Psoas muscle (tissue), 8 donors: Measurements from ENCODE around the gene DISP2. TPM values are rescaled to one million over a fixed set of nuclear protein-coding genes. Genes with fewer than 3 reads are reported as not detected.

Experiments used
- ATAC-seq, 4 donors: fragments of 200-7000 bp; cut with Tn5 transposase; one replicate each; pipeline ENCODE4 v1.9.1; 2020; ENCODE audit warnings: moderate library complexity in 3 of 4, mild to moderate bottlenecking in 2 of 4
- DNase-seq, 2 donors: peaks; one replicate each; pipeline ENCODE4 v3.0.0-alpha.2; 2020
- H3K27ac ChIP-seq: fragments of 200-600 bp; one replicate; pipeline ENCODE4 v1.8.0; 2022
- H3K27me3 ChIP-seq, 3 donors: fragments of 200-600 bp in 1 of 3; one replicate each; pipeline versions ENCODE4 v1.6.1 to v1.8.0; 2013 to 2022; ENCODE audit warnings: low read length in 2 of 3, mild to moderate bottlenecking in 2 of 3, moderate library complexity in 1 of 3; ENCODE audit not compliant: insufficient read depth in 3 of 3
- H3K36me3 ChIP-seq, 2 donors: fragments of 200-600 bp in 1 of 2; one replicate each; pipeline versions ENCODE4 v1.6.1 to v1.8.0; 2013 to 2022; ENCODE audit warnings: low read depth in 1 of 2, mild to moderate bottlenecking in 1 of 2, moderate library complexity in 1 of 2; ENCODE audit not compliant: insufficient read depth in 1 of 2
- H3K4me1 ChIP-seq: fragments of 200-600 bp; one replicate; pipeline ENCODE4 v1.8.0; 2022
- H3K4me3 ChIP-seq: fragments of 200-600 bp; one replicate; pipeline ENCODE4 v1.8.0; 2022; ENCODE audit warnings: mild to moderate bottlenecking
- H3K9me3 ChIP-seq: fragments of 200-600 bp; one replicate; pipeline ENCODE4 v1.8.0; 2022
- CTCF ChIP-seq: fragments of 200-600 bp; IDR thresholded peaks from one replicate; pipeline ENCODE4 v1.8.0; 2022; ENCODE audit warnings: antibody characterized with exemption
- WGBS, 3 donors: extraction: QIAGEN DNeasy Blood & Tissue Kit; methylation state at CpG; one replicate each; pipeline versions ENCODE4 v1.1.6 to v1.1.7; 2013; 5-methylcytosine and 5-hydroxymethylcytosine counted together
- intact Hi-C, 2 donors: fragments of 100-400 bp; cut with DNase I; formaldehyde crosslinking; loops; one replicate each; pipeline versions ENCODE4 v1.11.0 to v1.14.2; 2022
- polyA plus RNA-seq, 3 donors: library from polyadenylated mRNA; stranded (reverse); fragments of 200-250 nt; gene quantifications; one replicate each; pipeline ENCODE4 v1.2.3, GENCODE V29; 2013
- total RNA-seq, 4 donors: library from RNA; stranded (reverse); fragmentation: NEBNext Ultra II Directional in 2 of 4; extraction: Animal tissue kit (Norgen Biotek cat#: 25700) in 2 of 4; gene quantifications; one replicate each; pipeline versions ENCODE4 v1.2.1 to v1.2.4, GENCODE V29; 2021 to 2023
- donor health status: healthy with polysubstance abuse.
- donor health status: DM: no; HTN: no; CAD: no; lungs with moderate emphysema.
- donor health status: Bipolar disorder and iron deficiency.
- donor health status: healthy.
- donor health status: DM: yes; HTN: yes; CAD: no.
- donor health status: DM: no; HTN: no; CAD: no.
- donor health status: DM: no; HTN: no; CAD: no.
- donor health status: DM: yes; HTN: yes; CAD: no.

Gene DISP2
- total and polyA plus RNA-seq, 7 donors = 0.05 to 2.4 (median 0.62) TPM

DNA sequence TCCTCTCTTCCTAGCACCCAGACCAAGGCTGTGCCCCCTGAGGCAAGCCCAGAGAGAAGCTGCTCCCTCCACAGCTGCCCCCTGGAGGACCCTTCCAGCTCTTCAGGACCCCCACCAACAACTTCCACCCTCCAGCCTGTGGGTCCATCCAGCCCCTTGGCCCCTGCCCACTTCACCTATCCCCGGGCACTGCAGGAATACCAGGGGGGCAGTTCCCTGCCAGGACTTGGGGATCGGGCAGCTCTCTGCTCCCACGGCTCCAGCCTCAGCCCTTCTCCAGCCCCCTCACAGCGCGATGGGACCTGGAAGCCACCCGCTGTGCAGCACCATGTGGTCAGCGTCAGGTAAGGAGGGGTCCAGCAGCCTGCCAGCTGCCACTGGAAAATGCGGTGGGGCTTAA is 5.6 kb downstream of the DISP2 start:
- H3K27me3 ChIP-seq = no peaks in the 10 kb centered on the region
- TF ChIP-seq CTCF = no peak
- H3K9me3 ChIP-seq = no peaks in the 10 kb centered on the region
- no peak for DNase-seq
- no peak overlapping the region for H3K27ac ChIP-seq
- H3K4me3 ChIP-seq = no peak overlapping the region
- H3K4me1 ChIP-seq = peaks cover 21% of the 10 kb centered on the region
- ATAC-seq = no peak
- intact Hi-C loops = no loop called here
- no peaks in the 10 kb centered on the region for H3K36me3 ChIP-seq
- 85 to 89% (median 85%) methylated on average over 8 of the region's 8 CpGs for WGBS, 3 donors

DNA sequence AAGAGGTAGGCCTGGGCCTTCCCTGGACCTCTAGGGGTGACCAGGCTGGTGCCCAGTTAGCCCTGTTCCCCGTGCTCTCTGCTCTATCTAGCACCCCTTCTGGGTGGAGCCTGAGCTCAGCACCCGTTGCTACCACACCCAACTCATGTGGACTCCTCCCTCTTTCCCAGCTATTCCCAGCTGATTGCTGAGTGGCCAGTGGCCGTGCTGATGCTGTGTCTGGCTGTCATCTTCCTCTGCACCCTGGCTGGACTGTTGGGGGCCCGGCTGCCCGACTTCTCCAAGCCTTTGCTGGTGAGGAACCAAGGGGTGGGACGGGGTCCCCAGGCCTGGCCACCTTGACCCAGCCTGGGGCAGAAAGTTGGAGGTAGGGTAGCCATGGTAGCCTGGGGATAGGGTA is 6.2 kb downstream of the DISP2 start:
- peaks cover 18% of the 10 kb centered on the region for H3K4me1 ChIP-seq
- TF ChIP-seq CTCF = no peak
- ATAC-seq (no peak), DNase-seq (no peak)
- H3K36me3 ChIP-seq = no peaks in the 10 kb centered on the region
- intact Hi-C loops = no loop called here
- 77 to 82% (median 81%) methylated on average over 6 of the region's 6 CpGs for WGBS, 3 donors
- H3K27ac ChIP-seq = no peak overlapping the region
- no peaks in the 10 kb centered on the region for H3K9me3 ChIP-seq
- H3K27me3 ChIP-seq = no peaks in the 10 kb centered on the region
- no peak overlapping the region for H3K4me3 ChIP-seq

- Histone ChIP-seq H3K9me3 (no peaks in the 10 kb centered on the region), H3K4me3 (no peak overlapping the region), H3K27me3 (no peaks in the 10 kb centered on the region), H3K36me3 (no peaks in the 10 kb centered on the region), H3K4me1 (peaks cover 18% of the 10 kb centered on the region), H3K27ac (no peak overlapping the region)
- ATAC-seq = no peak
- intact Hi-C loops = loop anchor here in 1 of 2 donors (5.0 kb wide), 1 partner anchor 57 kb away; no protein-coding TSS in a partner anchor
- 64 to 68% (median 66%) methylated on average over 5 of the region's 5 CpGs for WGBS, 3 donors
- no peak for DNase-seq
- TF ChIP-seq CTCF = no peak
Measured at GRCh38 chr15:40365016-40365415, 7.0 kb downstream of the DISP2 start.

DNA sequence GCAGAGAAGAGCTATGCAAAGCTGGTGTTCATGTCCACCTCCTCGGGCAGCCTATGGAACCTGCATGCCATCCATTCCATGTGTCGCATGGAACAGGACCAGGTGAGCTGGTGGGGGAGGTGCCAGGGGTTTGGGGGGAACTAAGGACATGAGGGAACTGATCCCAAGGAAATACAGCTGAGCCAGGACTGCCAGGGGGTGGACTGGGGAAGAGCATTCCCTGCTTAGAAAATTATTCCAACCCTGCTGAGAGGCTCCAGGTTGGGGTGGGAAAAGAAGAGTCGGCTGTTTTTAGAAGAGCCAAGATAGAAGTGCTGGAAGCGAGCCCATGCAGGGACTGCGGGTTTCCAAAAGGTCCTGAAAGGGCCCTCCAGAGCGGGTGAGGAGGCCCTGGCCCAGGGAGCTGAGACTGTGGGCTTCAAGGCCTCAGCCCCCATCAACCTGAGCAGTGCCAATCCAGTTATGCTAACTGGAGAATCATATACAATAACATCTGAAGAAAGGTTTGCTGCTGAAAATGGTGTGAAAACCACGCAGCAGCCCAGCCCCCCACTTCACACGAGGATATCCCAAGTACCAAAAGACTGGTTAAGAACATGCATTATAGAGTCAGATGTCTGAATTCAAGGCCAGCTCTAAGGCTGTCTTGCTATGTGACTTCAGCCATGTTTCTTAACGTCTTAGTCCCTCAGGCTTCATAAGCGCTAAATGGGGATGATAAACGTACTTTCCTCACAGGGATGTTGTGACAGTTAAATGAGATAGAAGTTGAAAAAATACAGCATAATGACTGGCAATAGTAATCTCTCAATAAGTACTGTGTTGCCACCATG is 7.8 kb downstream of the DISP2 start:
- Histone ChIP-seq H3K27me3 (no peaks in the 10 kb centered on the region), H3K4me3 (no peak overlapping the region), H3K27ac (no peak overlapping the region), H3K4me1 (peaks cover 18% of the 10 kb centered on the region), H3K36me3 (no peaks in the 10 kb centered on the region), H3K9me3 (no peaks in the 10 kb centered on the region)
- DNase-seq (no peak), ATAC-seq (no peak)
- no peak for TF ChIP-seq CTCF
- intact Hi-C loops = loop anchor here in 1 of 2 donors (5.0 kb wide), 1 partner anchor 56 kb away; no protein-coding TSS in a partner anchor
- WGBS, 3 donors = 65 to 75% (median 66%) methylated on average over 11 of the region's 11 CpGs
